ENCODE results near the gene TMEM52B.
"Not testable (repeated sequence)": the region's sequence is repeated elsewhere in the genome, so short reads cannot be mapped to it uniquely, and the experiment has no call there.

The TMEM52B gene

DNA sequence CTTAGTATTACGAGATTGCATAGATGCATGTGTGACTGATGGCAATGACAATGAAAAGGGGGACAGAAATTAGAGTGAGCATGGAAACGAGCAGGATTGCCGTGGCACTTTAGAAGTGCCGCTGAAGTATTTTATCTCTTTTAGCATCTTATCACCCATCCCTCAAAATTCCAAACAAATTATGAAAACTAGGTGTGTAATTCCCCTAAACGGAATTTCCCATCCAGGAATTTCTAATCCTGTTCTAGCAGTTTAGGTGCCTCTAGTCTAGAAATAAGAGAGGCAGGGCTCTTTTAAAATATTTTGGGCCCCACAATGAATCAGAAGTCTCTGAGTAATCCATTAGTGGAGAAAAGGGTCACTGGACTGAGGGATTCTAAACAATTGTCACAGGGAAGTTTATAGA is 947 bp downstream of the TMEM52B start:
- no peak overlapping the region for H3K27ac Mint-ChIP-seq (ENCODE audit: low read depth)
- H3K36me3 Mint-ChIP-seq (ENCODE audit: insufficient read depth), result peaks cover 1% of the 10 kb centered on the region
- DNase-seq (ENCODE audit: low spot score in 2 of 2) (no peak), ATAC-seq (replicated peaks; ENCODE audit: extremely low read depth, poor library complexity, severe bottlenecking) (no peak)
- H3K4me3 Mint-ChIP-seq, result no peak overlapping the region
- H3K9me3 Mint-ChIP-seq, result no peaks in the 10 kb centered on the region
- H3K4me1 Mint-ChIP-seq, result peaks cover 5% of the 10 kb centered on the region
- peaks cover 81% of the 10 kb centered on the region for H3K27me3 Mint-ChIP-seq

DNA sequence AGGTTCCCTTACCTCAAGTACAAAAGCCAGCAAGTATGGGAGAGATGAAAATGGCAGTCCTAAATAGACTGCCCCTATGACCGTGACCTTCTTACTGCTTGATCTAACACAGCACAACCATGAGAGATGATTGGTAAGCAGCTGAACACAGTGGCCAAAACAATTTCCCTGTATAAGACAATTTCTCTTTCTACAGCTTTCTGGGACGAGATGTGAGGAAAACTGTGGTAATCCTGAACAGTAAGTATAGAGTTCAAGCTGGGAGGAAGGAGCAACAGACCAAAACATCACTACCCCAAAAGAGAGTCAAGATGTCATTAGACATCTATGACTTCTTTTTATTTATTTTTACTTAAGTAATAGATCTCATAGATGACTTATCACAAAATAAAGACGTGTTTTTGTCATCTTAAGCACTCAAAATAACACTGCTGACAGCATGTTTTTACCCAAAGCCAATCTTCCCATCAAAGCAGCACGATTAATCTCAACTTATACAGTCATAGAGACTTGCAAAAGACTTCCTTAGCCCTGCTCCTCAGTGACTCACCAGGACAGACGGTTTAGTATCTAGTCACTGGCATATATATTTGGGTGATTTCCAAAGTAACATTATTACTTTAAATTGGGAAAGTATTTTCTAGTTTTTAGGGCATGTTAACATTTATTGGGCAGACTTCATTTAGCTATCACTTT is 3.7 kb downstream of the TMEM52B start:
- Mint-ChIP-seq H3K27me3 (peaks cover 82% of the 10 kb centered on the region), H3K9me3 (no peaks in the 10 kb centered on the region), H3K4me3 (no peak overlapping the region), H3K27ac (ENCODE audit: low read depth) (no peak overlapping the region), H3K36me3 (ENCODE audit: insufficient read depth) (peaks cover 1% of the 10 kb centered on the region), H3K4me1 (peaks cover 5% of the 10 kb centered on the region)
- DNase-seq (ENCODE audit: low spot score in 2 of 2), result no peak
- ATAC-seq (replicated peaks; ENCODE audit: extremely low read depth, poor library complexity, severe bottlenecking), result no peak

DNA sequence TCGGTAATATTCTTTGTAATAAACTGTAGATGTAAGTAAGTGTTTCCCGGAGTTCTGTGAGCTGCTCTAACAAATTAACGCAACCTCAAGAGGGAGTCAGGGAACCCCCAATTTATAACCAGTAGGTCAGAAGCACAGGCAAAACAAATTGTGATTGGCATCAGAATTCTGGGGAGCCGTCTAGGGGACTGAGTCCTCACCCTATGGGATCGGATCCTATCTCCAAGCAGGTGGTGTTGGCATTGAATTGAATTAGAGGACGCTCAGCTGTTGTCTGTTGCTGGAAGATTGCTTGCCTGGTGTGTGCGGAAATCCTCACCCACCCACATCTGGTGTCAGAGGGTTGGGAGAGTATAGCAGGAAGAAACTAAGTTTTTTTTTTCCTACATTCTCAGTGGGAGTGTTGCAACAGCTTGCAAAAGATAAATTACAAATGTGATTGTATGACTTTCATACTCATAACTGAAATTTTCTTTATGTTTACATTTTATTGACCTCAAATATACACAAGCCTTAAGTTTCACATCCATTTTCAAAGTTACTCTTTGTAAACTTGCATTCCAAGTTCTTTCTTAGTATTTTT is 5.5 kb downstream of the TMEM52B start:
- H3K4me3 Mint-ChIP-seq, result no peak overlapping the region

DNA sequence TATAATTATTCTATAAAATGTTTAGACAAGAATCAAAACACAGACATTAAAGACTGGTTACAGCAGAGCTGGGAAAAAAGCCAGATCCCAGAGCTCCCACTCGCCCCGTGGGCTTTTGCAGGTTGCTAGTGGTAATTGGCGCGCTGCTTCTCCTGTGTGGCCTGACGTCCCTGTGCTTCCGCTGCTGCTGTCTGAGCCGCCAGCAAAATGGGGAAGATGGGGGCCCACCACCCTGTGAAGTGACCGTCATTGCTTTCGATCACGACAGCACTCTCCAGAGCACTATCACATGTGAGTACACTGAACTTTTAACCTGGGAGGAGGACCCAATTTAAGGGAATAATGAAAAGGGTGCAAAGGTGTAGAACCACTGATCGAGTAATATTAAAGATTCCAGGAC is 7.5 kb downstream of the TMEM52B start:
- DNase-seq (ENCODE audit: low spot score in 2 of 2), result no peak
- Mint-ChIP-seq H3K9me3 (no peaks in the 10 kb centered on the region), H3K36me3 (ENCODE audit: insufficient read depth) (no peaks in the 10 kb centered on the region), H3K27ac (ENCODE audit: low read depth) (no peak overlapping the region), H3K27me3 (peaks cover 63% of the 10 kb centered on the region), H3K4me3 (no peak overlapping the region), H3K4me1 (peaks cover 11% of the 10 kb centered on the region)
- no peak for ATAC-seq (replicated peaks; ENCODE audit: extremely low read depth, poor library complexity, severe bottlenecking)

More for the DNA sequence above, 5.5 kb downstream of the TMEM52B start:
- DNase-seq (ENCODE audit: low spot score in 2 of 2), result no peak
- Mint-ChIP-seq H3K27me3 (peaks cover 81% of the 10 kb centered on the region), H3K4me1 (peaks cover 5% of the 10 kb centered on the region), H3K27ac (ENCODE audit: low read depth) (no peak overlapping the region), H3K9me3 (no peaks in the 10 kb centered on the region), H3K36me3 (ENCODE audit: insufficient read depth) (no peaks in the 10 kb centered on the region)
- ATAC-seq (replicated peaks; ENCODE audit: extremely low read depth, poor library complexity, severe bottlenecking), result no peak

- not testable (repeated sequence) for H3K4me3 Mint-ChIP-seq; ATAC-seq (replicated peaks; ENCODE audit: extremely low read depth, poor library complexity, severe bottlenecking); H3K27ac Mint-ChIP-seq (ENCODE audit: low read depth); H3K9me3 Mint-ChIP-seq; H3K36me3 Mint-ChIP-seq (ENCODE audit: insufficient read depth); DNase-seq (ENCODE audit: low spot score in 2 of 2)
- Mint-ChIP-seq H3K27me3 (peaks cover 58% of the 10 kb centered on the region), H3K4me1 (peaks cover 11% of the 10 kb centered on the region)
Observed at GRCh38 chr12:10186958-10187357, 8.1 kb downstream of the TMEM52B start.

GRCh38 chr12:10189653-10190052 is 10.8 kb downstream of the TMEM52B start:
- Mint-ChIP-seq H3K27ac (ENCODE audit: low read depth) (no peak overlapping the region), H3K27me3 (peaks cover 44% of the 10 kb centered on the region), H3K9me3 (no peaks in the 10 kb centered on the region), H3K4me1 (peaks cover 6% of the 10 kb centered on the region), H3K4me3 (no peak overlapping the region), H3K36me3 (ENCODE audit: insufficient read depth) (no peaks in the 10 kb centered on the region)
- ATAC-seq (replicated peaks; ENCODE audit: extremely low read depth, poor library complexity, severe bottlenecking) (no peak), DNase-seq (ENCODE audit: low spot score in 2 of 2) (no peak)

DNA sequence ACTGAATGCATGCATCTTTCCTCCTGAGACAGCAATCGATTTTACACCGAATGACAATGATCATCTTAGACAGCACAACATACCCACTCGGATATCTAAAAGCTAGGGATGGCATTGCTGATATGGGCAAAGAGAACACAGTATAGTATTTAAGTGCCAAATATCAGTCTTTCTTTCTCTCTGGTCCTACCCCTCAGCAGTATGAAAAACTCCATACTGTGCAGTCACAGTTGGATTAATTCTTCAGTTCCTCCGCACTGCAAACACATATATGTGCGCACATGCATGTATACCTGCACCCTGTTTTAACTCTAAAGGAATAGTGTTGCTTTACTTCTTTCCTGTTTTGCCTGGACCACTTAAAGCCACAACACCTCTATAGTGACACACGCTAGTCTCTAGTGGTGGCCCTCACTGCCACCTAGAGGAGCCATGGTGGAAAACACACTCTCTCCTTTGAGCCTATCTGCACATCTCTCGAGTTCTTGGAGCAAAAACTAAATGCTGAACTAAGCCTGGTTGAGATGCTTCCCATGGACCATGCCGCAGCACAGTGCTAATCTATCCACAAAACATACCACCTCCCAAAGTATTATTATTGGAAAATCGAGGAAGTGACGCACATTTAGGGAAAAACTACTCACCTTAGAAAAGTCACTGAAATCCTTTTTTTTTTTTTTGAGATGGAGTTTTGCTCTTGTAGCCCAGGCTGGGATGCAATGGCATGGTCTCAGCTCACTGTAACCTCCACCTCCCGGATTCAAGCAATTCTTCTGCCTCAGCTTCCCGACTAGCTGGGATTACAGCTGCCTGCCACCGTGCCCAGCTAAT is 11.9 kb downstream of the TMEM52B start:
- H3K4me3 Mint-ChIP-seq, result no peak overlapping the region
- H3K27me3 Mint-ChIP-seq, result peaks cover 33% of the 10 kb centered on the region
- DNase-seq (ENCODE audit: low spot score in 2 of 2) (peak; percentile 22 to 29), ATAC-seq (replicated peaks; ENCODE audit: extremely low read depth, poor library complexity, severe bottlenecking) (peak; percentile 96)
- H3K4me1 Mint-ChIP-seq, result peaks cover 6% of the 10 kb centered on the region
- no peaks in the 10 kb centered on the region for H3K9me3 Mint-ChIP-seq
- H3K27ac Mint-ChIP-seq (ENCODE audit: low read depth), result no peak overlapping the region
- no peaks in the 10 kb centered on the region for H3K36me3 Mint-ChIP-seq (ENCODE audit: insufficient read depth)

DNA sequence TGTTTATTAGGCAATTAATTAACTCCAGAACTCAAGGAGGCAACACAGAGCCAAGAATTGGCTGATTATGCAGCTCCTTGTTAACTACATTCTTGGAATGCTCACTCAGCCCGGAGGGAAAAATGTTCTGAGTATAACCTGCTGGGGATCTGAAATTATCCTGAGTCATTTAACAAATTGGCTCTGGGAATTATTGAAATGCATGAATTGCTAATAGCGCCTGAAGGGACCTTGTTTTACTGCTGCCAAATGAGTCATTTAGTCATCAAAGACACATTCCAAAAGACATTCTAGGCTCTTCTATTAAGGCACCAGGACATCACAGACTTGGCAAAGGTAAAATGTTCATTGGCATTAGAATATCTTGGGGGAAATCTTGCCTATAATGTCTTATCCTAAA is 13.0 kb downstream of the TMEM52B start:
- ATAC-seq (replicated peaks; ENCODE audit: extremely low read depth, poor library complexity, severe bottlenecking), result no peak
- Mint-ChIP-seq H3K9me3 (no peaks in the 10 kb centered on the region), H3K27ac (ENCODE audit: low read depth) (no peak overlapping the region), H3K4me1 (peaks cover 6% of the 10 kb centered on the region), H3K27me3 (peaks cover 22% of the 10 kb centered on the region), H3K4me3 (no peak overlapping the region), H3K36me3 (ENCODE audit: insufficient read depth) (peaks cover 3% of the 10 kb centered on the region)
- DNase-seq (ENCODE audit: low spot score in 2 of 2), result no peak

GRCh38 chr12:10194160-10194670 is 15.4 kb downstream of the TMEM52B start:
- H3K27me3 Mint-ChIP-seq, result peaks cover 13% of the 10 kb centered on the region
- no peak for DNase-seq (ENCODE audit: low spot score in 2 of 2)
- H3K4me1 Mint-ChIP-seq, result peaks cover 6% of the 10 kb centered on the region
- no peaks in the 10 kb centered on the region for H3K9me3 Mint-ChIP-seq
- peaks cover 3% of the 10 kb centered on the region for H3K36me3 Mint-ChIP-seq (ENCODE audit: insufficient read depth)
- ATAC-seq (replicated peaks; ENCODE audit: extremely low read depth, poor library complexity, severe bottlenecking), result no peak
- no peak overlapping the region for H3K27ac Mint-ChIP-seq (ENCODE audit: low read depth)
- H3K4me3 Mint-ChIP-seq, result no peak overlapping the region

GRCh38 chr12:10196210-10196609 is 17.4 kb downstream of the TMEM52B start:
- peak; percentile 58 for ATAC-seq (replicated peaks; ENCODE audit: extremely low read depth, poor library complexity, severe bottlenecking)
- Mint-ChIP-seq H3K36me3 (ENCODE audit: insufficient read depth) (peaks cover 3% of the 10 kb centered on the region), H3K4me1 (no peaks in the 10 kb centered on the region), H3K9me3 (no peaks in the 10 kb centered on the region), H3K27ac (ENCODE audit: low read depth) (no peak overlapping the region), H3K27me3 (peaks cover 13% of the 10 kb centered on the region), H3K4me3 (no peak overlapping the region)
- no peak for DNase-seq (ENCODE audit: low spot score in 2 of 2)

DNA sequence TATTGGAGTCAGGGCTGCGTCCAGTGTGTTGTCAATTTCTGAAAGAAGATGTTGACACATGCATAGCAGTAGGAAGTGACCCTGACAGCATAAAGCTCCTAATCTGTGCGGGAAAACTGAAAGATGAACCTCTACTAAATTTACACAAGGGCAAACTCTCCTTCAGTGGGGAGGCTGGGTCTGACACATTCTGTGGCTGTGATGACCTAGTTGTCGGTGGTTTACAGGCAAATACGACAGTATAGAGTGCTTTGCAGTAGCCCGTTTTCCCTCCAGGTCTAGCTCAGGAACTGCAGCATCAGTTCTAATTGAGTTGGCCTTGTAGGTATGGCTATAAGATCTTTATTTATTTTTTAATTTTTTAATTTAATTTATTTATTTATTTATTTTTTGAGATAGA is 19.0 kb downstream of the TMEM52B start:
- peaks cover 13% of the 10 kb centered on the region for H3K27me3 Mint-ChIP-seq
- peaks cover 3% of the 10 kb centered on the region for H3K36me3 Mint-ChIP-seq (ENCODE audit: insufficient read depth)
- no peak overlapping the region for H3K27ac Mint-ChIP-seq (ENCODE audit: low read depth)
- no peak overlapping the region for H3K4me3 Mint-ChIP-seq
- DNase-seq (ENCODE audit: low spot score in 2 of 2), result no peak
- H3K4me1 Mint-ChIP-seq, result no peaks in the 10 kb centered on the region
- no peaks in the 10 kb centered on the region for H3K9me3 Mint-ChIP-seq
- no peak for ATAC-seq (replicated peaks; ENCODE audit: extremely low read depth, poor library complexity, severe bottlenecking)

GRCh38 chr12:10204495-10204894 is 25.7 kb downstream of the TMEM52B start:
- H3K9me3 Mint-ChIP-seq; H3K27me3 Mint-ChIP-seq; H3K4me1 Mint-ChIP-seq; DNase-seq (ENCODE audit: low spot score in 2 of 2); ATAC-seq (replicated peaks; ENCODE audit: extremely low read depth, poor library complexity, severe bottlenecking); H3K36me3 Mint-ChIP-seq (ENCODE audit: insufficient read depth); H3K4me3 Mint-ChIP-seq; H3K27ac Mint-ChIP-seq (ENCODE audit: low read depth): not testable (repeated sequence)

Data from central memory CD8-positive, alpha-beta T cell (primary cell).